Natural killer cell treated with Interleukin-12 subunit alpha and Interleukin-12 subunit beta and Interleukin-15 and Interleukin-18, amount 100 ng/mL, for 72 hours (primary cell): ENCODE data around the gene C3orf22. TPM values are rescaled to one million over a fixed set of nuclear protein-coding genes. Genes with fewer than 3 reads are reported as not detected.
A peak's percentile ranks its signal among the peaks of the same experiment; 100 is the strongest.

Experiments used
- ATAC-seq, 2 donors: fragments of 150-1000 bp; cut with Tn5 transposase in 1 of 2; sonication (Bioruptor Pico), chemical (Tn5 transposase) in 1 of 2; 2 replicates each; pipeline ENCODE4 v1.10.0; 2021
- DNase-seq: peaks from one replicate; pipeline ENCODE4 v3.0.0; 2022; ENCODE audit warnings: low spot score
- H3K27ac Mint-ChIP-seq, 2 donors: 1 replicate in 1 of 2; 2 replicates in 1 of 2; pipeline ENCODE4 v1.8.0; 2022; ENCODE audit warnings: mixed read lengths in 2 of 2, mild to moderate bottlenecking in 1 of 2, moderate library complexity in 1 of 2
- H3K27me3 Mint-ChIP-seq, 2 donors: 1 replicate in 1 of 2; 2 replicates in 1 of 2; pipeline ENCODE4 v1.8.0; 2022; ENCODE audit warnings: mixed read lengths in 2 of 2
- H3K36me3 Mint-ChIP-seq: one replicate; pipeline ENCODE4 v1.8.0; 2022; ENCODE audit warnings: mixed read lengths
- H3K4me1 Mint-ChIP-seq, 2 donors: 1 replicate in 1 of 2; 2 replicates in 1 of 2; pipeline ENCODE4 v1.8.0; 2022; ENCODE audit warnings: low read depth in 2 of 2, mixed read lengths in 2 of 2, mild to moderate bottlenecking in 1 of 2
- H3K4me3 Mint-ChIP-seq: one replicate; pipeline ENCODE4 v1.8.0; 2022; ENCODE audit warnings: mixed read lengths
- H3K9me3 Mint-ChIP-seq: 2 replicates; pipeline ENCODE4 v1.8.0; 2022; ENCODE audit warnings: mixed read lengths
- total RNA-seq, 2 donors: library from RNA; stranded (reverse); gene quantifications; one replicate each; pipeline ENCODE4 v1.2.3, GENCODE V29; 2022

C3orf22 gene
- total RNA-seq, 2 donors from 2014 or later, result not detected

DNA sequence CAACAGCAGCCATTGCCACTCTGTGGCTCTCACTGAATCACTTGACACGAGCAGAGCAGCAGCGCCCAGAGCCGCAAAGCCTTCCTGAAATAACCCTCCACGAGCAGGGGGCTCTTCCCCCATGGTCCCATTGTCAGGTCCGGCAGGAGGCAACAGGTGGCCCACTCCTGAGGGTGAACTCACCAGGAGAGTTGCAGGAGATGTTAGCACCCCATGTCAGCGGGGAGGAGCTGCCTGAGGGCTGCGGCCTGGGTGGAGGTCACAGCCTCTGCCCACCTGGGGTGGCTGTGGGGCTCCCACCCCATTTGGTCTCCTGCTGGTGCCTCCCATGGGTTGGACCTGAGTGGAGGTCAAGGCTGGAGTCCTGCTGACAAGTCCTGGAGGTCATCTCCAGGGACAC is 12.3 kb upstream of the C3orf22 start:
- DNase-seq (no peak), ATAC-seq (peak in 1 of 2 donors; percentile 14)
- Mint-ChIP-seq H3K9me3 (no peaks in the 10 kb centered on the region), H3K27ac (no peak overlapping the region), H3K4me1 (no peaks in the 10 kb centered on the region), H3K36me3 (no peaks in the 10 kb centered on the region), H3K4me3 (no peak overlapping the region), H3K27me3 (peaks cover 12 to 18% of the 10 kb centered on the region in 2 donors)

GRCh38 chr3:126570103-126570541 is 11.4 kb upstream of the C3orf22 start:
- Mint-ChIP-seq H3K36me3 (no peaks in the 10 kb centered on the region), H3K27me3 (peaks cover 17 to 26% of the 10 kb centered on the region in 2 donors), H3K4me1 (no peaks in the 10 kb centered on the region), H3K9me3 (no peaks in the 10 kb centered on the region), H3K4me3 (no peak overlapping the region), H3K27ac (no peak overlapping the region)
- DNase-seq (no peak), ATAC-seq (peak in 1 of 2 donors; percentile 51)

- H3K9me3 Mint-ChIP-seq, result no peaks in the 10 kb centered on the region
- DNase-seq (no peak), ATAC-seq (no peak)
- peaks cover 15 to 26% of the 10 kb centered on the region in 2 donors for H3K27me3 Mint-ChIP-seq
- H3K4me3 Mint-ChIP-seq, result no peak overlapping the region
- H3K27ac Mint-ChIP-seq, result no peak overlapping the region
- no peaks in the 10 kb centered on the region for H3K36me3 Mint-ChIP-seq
- no peaks in the 10 kb centered on the region for H3K4me1 Mint-ChIP-seq
These were observed 10.8 kb upstream of the C3orf22 start for GRCh38 chr3:126569390-126569975.

DNA sequence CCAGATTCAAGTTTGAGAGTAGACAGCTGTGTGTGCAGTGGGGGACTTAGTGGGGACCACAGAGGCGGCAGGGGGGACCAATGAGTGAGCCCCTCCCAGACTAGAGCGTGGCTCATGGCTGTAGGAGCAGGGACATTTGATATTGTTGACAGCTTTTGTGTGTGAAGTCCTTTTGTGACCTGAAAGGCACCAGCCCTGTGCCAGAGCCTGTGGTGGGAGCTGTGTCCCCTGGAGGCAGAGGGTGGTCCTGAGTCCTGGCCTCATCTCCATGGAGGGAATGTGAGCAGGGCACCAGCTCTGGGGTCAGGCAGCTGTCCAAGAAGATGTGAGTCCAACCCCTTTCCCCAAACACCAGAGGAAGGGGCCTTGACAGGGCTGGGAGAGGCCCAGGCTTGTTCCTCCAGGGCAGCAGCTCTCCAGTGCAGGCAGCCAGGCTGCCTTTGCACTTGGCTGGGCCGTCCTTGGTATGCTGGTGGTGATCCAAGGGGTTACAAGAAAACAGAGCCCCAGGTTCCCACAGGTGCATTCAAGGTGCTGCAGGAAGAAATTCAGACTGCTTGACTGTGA is 10.1 kb upstream of the C3orf22 start:
- ATAC-seq, result peak in 1 of 2 donors; percentile 25
- no peak overlapping the region for H3K27ac Mint-ChIP-seq
- no peaks in the 10 kb centered on the region for H3K36me3 Mint-ChIP-seq

GRCh38 chr3:126567696-126568438 is 9.1 kb upstream of the C3orf22 start:
- Mint-ChIP-seq H3K4me1 (no peaks in the 10 kb centered on the region), H3K9me3 (no peaks in the 10 kb centered on the region), H3K4me3 (no peak overlapping the region), H3K27me3 (peaks cover 11 to 23% of the 10 kb centered on the region in 2 donors), H3K27ac (no peak overlapping the region), H3K36me3 (no peaks in the 10 kb centered on the region)
- DNase-seq (peak; percentile 31), ATAC-seq (no peak)

More for the DNA sequence above, 10.1 kb upstream of the C3orf22 start:
- H3K27me3 Mint-ChIP-seq, result peaks cover 13 to 26% of the 10 kb centered on the region in 2 donors
- no peaks in the 10 kb centered on the region for H3K4me1 Mint-ChIP-seq
- no peaks in the 10 kb centered on the region for H3K9me3 Mint-ChIP-seq
- peak; percentile 37 for DNase-seq
- no peak overlapping the region for H3K4me3 Mint-ChIP-seq

- Mint-ChIP-seq H3K27ac (no peak overlapping the region), H3K4me3 (no peak overlapping the region), H3K4me1 (no peaks in the 10 kb centered on the region), H3K27me3 (peaks cover 15 to 41% of the 10 kb centered on the region in 2 donors), H3K36me3 (peaks cover 8% of the 10 kb centered on the region), H3K9me3 (peaks cover 3% of the 10 kb centered on the region)
- ATAC-seq (no peak), DNase-seq (no peak)
These were observed 4.1 kb upstream of the C3orf22 start for GRCh38 chr3:126562737-126563276.

DNA sequence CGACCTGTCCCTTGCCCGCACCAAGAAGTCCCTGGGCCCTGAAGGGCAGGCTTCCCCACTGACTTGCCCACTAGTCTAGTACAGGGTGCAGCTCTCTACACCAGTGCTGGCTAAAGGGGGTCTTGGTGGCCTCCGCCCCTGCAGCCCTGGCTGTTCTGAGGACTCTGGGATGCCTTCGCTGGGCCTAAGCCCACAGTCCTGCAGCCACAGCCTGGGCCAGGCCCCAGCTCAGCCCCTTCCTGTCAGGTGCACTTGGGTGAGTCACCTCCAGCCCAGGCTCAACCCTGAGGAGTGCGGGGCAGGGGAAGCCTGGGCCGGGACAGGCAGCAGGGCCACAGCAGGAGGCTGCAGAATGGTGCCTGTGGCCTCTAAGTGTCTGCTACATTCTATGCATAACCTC is 971 bp downstream of the C3orf22 start:
- peaks cover 3% of the 10 kb centered on the region for H3K9me3 Mint-ChIP-seq
- ATAC-seq (peak; percentile 3 to 28), DNase-seq (no peak)
- peaks cover 9 to 22% of the 10 kb centered on the region in 2 donors for H3K27me3 Mint-ChIP-seq
- H3K4me1 Mint-ChIP-seq, result no peaks in the 10 kb centered on the region
- H3K4me3 Mint-ChIP-seq, result no peak overlapping the region
- H3K36me3 Mint-ChIP-seq, result peaks cover 8% of the 10 kb centered on the region
- no peak overlapping the region for H3K27ac Mint-ChIP-seq

- Mint-ChIP-seq H3K4me3 (no peak overlapping the region), H3K27ac (no peak overlapping the region), H3K9me3 (peaks cover 3% of the 10 kb centered on the region), H3K4me1 (no peaks in the 10 kb centered on the region), H3K36me3 (peaks cover 8% of the 10 kb centered on the region), H3K27me3 (peaks cover 8 to 19% of the 10 kb centered on the region in 2 donors)
- DNase-seq, result peak; percentile 26
- ATAC-seq, result peak; percentile 8 to 29
These were observed 1.4 kb downstream of the C3orf22 start for GRCh38 chr3:126557415-126557745.

DNA sequence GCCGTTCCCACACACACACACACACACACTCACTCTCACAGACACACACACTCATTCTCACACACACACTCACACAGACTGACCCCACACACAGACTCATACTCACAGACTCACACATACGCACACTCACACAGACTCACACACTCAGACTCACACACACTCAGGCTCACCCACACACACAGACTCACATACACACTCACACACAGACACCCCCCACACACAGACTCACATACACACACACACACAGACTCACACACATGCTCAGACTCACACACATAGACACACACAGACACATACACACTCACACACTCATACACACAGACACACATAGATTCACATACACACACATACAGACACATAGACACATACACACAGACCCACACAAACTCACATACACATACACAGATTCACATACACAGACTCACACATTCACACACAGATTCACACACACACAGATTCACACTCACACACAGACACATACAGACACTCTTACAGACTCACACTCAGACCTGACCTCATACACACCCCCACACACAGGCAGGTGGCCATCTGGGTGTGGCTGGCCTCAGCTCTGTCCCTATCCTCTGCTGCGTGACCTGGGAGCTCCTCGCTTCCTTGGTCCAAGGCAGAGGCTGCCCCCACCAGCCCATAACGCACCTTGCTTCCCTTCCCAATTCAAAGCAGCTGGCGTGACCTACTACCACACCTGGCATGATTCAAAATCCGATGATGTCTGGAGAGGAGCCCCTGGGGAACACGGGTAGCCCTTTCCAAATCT is 1.9 kb downstream of the C3orf22 start:
- H3K27ac Mint-ChIP-seq, result no peak overlapping the region
- no peak for DNase-seq
- H3K4me3 Mint-ChIP-seq, result no peak overlapping the region
- peaks cover 8 to 13% of the 10 kb centered on the region in 2 donors for H3K27me3 Mint-ChIP-seq
- H3K36me3 Mint-ChIP-seq, result peaks cover 4% of the 10 kb centered on the region
- peaks cover 3% of the 10 kb centered on the region for H3K9me3 Mint-ChIP-seq
- H3K4me1 Mint-ChIP-seq, result no peaks in the 10 kb centered on the region
- peak in 1 of 2 donors; percentile 20 for ATAC-seq

DNA sequence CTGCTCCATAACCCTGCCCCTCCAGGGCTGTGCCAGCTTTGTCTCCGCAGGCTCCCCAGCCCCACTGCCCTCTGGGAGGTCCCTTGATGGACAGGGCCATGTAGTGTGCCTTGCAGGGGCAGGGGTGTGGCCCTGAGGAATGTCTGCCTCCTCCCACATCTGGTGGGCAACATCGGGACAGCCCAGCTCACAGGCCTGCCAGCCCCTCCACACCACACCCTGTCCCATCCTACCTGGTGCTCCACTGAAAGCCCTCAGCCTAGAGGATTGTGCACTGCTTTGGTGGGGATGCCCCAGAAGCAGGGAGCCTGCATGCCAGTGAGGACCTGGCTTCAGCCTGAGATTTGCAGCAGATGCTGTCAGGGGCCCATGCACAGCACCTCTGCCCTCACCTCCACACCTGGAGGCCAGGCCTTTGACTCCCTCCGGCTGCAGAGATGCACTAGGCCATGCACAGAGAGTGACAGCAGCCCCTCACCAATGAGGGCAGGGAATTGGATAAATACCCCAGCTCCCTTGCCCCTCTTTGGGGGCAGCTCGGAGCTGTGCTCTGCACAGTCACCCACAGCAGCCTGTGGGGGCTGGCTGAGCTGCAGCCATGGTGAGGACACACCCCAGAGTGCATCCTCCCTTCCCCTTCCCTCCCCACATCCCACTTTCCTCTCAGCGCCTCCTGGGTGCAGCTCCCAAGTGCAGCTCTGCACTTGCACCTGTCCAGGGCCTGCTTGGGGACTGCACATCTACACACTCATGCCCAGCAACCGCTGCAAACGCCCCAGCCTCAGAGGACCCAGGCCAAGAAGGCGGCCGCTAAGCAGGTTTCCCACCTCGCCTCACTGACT is 2.7 kb downstream of the C3orf22 start:
- ATAC-seq, result no peak
- Mint-ChIP-seq H3K27ac (no peak overlapping the region), H3K36me3 (no peaks in the 10 kb centered on the region), H3K4me3 (no peak overlapping the region), H3K27me3 (peaks cover 6 to 8% of the 10 kb centered on the region in 2 donors), H3K9me3 (no peaks in the 10 kb centered on the region), H3K4me1 (no peaks in the 10 kb centered on the region)
- peak; percentile 50 for DNase-seq

GRCh38 chr3:126554560-126555525 is 3.9 kb downstream of the C3orf22 start:
- Mint-ChIP-seq H3K36me3 (no peaks in the 10 kb centered on the region), H3K9me3 (no peaks in the 10 kb centered on the region), H3K27ac (no peak overlapping the region), H3K4me1 (no peaks in the 10 kb centered on the region), H3K27me3 (peaks cover 0 to 5% of the 10 kb centered on the region in 2 donors), H3K4me3 (no peak overlapping the region)
- DNase-seq (no peak), ATAC-seq (no peak)
